Hepatocyte (in vitro differentiated cells): Measurements from ENCODE around the gene ZNF687.

ENCODE experiments used
- CTCF ChIP-seq: fragments of 200-600 bp; sonication (generic); IDR thresholded peaks from 2 replicates; pipeline ENCODE4 v1.5.1; 2016; ENCODE audit warnings: antibody characterized with exemption, mild to moderate bottlenecking; ENCODE audit not compliant: poor library complexity
- EZH2 ChIP-seq: fragments of 200-600 bp; sonication (generic); IDR thresholded peaks from 2 replicates; pipeline ENCODE4 v1.6.1; 2016; ENCODE audit warnings: antibody characterized with exemption, mild to moderate bottlenecking, borderline replicate concordance
- EZH2phosphoT487 ChIP-seq: fragments of 200-600 bp; sonication (generic); IDR thresholded peaks from one replicate; pipeline ENCODE4 v1.6.1; 2018; ENCODE audit warnings: antibody characterized with exemption, mild to moderate bottlenecking, low read depth, moderate library complexity; ENCODE audit not compliant: unreplicated experiment, severe bottlenecking

GRCh38 chr1:151266315-151266714 lies 15.8 kb upstream of the ZNF687 start:
- TF ChIP-seq CTCF: no peak
- no peak for TF ChIP-seq EZH2
- TF ChIP-seq EZH2phosphoT487: no peak
